GM18861 (cell line): ENCODE measurements around the gene EBF4.

Experiments used
- ATAC-seq: cut with Tn5 transposase; IDR thresholded peaks from one replicate; pipeline ENCODE4 v1.9.1; 2021; ENCODE audit not compliant: unreplicated experiment

Gene EBF4

GRCh38 chr20:2699775-2700413, 7.3 kb downstream of the EBF4 start:
- ATAC-seq = no peak

GRCh38 chr20:2700913-2701620, 8.5 kb downstream of the EBF4 start:
- no peak for ATAC-seq

DNA sequence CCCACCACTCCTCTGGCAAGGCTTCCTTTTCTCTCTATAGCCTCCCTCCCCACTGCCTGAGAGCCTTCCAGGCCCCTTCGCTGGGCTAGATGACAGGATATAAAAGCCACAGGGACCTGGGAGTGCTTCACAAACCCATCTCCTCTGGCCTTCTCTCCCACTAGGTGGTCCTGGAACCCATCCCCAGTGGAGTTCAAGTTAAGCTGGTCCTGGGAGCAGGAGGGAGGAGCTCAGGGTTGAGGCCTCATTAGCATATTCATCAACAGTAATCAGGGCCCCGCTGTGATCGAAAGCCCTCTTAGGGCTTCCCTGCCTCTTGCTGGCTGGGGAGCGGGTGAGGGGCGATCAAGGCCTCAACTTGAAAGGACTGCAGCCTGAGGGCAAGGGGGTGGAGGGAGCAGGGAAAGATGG, 9.1 kb downstream of the EBF4 start:
- ATAC-seq = no peak

GRCh38 chr20:2703716-2704475, 11.3 kb downstream of the EBF4 start:
- ATAC-seq = no peak

- ATAC-seq = no peak
Observed at GRCh38 chr20:2705931-2706645, 13.5 kb downstream of the EBF4 start.

DNA sequence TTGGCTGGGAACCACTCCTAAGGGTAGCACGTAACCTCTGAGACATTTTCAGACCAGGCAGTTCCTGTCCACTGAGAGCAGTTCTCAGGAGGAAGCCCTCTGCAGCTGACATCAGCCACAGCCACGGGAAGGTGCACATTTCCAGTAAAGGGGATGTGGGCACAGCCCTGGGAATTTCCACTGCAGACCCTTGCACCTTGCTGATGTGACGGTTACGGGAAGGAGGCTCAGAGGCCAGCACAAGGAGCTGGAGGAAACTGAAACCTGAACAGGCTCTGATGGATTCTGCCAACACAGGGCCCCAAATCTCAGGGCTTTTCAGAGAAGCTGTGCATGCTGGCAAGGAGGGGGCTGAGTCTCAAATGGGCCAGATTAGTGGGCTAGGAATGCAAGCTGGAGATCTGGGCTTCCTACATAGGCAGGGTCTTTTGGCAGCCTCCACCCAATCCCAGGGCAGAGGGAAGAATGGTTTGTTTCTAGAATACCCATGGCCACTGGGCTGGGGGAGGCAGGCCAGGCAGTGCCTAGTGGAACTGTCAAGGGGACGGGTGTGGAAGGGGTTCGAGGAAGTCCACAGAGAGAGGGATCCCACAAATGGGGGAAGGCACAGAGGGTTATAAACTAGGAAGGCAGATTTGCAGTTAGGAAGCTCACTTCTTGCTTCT, 14.2 kb downstream of the EBF4 start:
- no peak for ATAC-seq

- ATAC-seq = no peak
Observed at GRCh38 chr20:2707353-2708072, 14.9 kb downstream of the EBF4 start.

DNA sequence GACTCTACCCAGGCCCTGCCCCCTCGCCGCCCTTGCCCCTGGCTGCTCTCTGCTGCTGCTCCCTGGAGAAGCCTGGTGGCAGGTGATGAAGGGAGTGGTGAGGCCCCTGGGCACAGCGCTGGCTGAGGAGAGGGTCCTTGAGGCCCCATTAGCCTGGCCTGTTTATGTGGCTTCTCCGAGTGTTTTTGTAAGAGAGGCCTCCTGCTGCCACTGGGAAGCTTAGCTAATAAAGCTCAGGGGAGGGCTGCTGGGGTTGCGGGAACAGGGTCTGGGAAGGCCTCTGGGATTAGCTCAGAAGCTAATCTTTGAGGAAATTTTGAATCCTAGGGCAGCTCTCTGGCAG, 15.5 kb downstream of the EBF4 start:
- no peak for ATAC-seq

DNA sequence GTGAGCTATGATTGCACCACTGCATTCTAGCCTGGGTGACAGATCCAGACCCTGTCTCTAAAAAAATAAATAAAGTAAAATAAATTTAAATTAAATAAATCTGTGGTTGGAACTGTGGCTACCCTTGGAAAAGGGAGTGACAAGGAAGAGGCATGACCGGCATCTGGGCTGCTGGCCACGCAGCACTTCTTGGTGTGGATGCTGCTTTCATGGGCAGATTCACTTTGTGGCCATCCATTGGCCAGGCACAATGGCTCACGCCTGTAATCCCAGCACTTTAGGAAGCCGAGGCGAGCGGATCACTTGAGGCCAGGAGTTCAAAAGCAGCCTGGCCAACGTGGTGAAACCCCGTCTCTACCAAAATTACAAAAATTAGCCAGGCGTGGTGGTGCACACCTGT, 16.1 kb downstream of the EBF4 start:
- no peak for ATAC-seq

DNA sequence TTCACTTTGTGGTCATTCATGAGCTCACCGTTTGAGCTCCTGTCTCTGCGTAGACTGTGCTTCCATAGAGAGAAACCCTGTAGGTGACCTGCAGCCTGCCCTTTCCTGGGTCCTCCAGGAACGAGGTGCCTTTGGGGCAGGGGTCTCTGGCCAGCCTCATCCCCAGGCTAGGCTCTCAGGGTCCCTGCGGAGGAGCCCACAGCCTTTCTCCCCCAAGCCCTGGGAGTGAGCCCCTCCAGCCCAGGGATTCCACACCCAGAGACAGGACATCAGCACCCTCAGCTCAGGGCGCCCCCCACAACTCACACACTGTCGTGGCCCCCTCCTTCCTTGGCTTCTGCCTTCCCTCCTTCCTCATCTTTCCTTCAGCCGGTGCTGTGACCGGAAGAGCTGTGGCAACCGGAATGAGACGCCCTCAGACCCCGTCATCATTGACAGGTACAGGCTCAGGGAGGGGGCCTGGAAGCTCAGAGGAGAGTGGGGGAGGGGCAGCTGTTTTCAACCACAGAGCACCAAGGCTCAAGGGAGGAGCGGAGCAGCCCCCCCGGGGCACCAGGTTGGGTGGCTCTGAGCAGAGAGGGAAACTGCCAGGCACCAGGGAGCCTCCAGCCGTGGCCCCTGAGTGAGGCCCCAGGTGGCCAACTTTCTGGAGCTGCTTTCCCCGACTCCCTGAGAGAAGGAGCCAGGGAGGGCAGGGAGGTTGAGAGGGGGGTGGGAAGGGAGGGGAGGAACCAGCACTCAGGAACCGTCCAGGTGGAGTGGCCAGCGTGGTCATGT, 16.8 kb downstream of the EBF4 start:
- no peak for ATAC-seq

GRCh38 chr20:2713285-2713684, 20.7 kb downstream of the EBF4 start:
- no peak for ATAC-seq

GRCh38 chr20:2729251-2729713, 36.7 kb downstream of the EBF4 start:
- ATAC-seq = no peak

GRCh38 chr20:2729791-2730190, 37.2 kb downstream of the EBF4 start:
- ATAC-seq = no peak

GRCh38 chr20:2734899-2735298, 42.3 kb downstream of the EBF4 start:
- no peak for ATAC-seq

- no peak for ATAC-seq
Observed at GRCh38 chr20:2736441-2736840, 43.9 kb downstream of the EBF4 start.

GRCh38 chr20:2738331-2739041, 45.9 kb downstream of the EBF4 start:
- no peak for ATAC-seq

GRCh38 chr20:2739042-2739398, 46.4 kb downstream of the EBF4 start:
- ATAC-seq = no peak

DNA sequence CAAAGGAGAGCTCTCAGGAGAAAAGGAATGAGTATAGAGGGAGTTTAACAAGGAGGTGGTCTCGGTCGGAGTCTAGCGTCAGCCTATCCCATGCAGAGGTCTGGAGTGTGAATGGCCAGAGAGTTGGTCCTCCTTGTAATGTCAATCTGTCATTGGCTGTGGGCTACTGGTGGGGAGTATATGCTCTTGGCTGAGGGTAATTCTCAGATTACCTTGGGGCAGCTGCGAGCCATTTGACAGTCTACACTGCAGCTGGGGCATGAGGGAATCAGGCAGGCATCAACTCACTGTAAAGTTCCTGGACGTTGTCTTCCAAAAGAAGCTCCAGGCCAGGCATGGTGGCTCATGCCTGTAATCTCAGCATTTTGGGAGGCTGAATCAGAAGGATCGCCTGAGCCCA, 48.1 kb downstream of the EBF4 start:
- no peak for ATAC-seq

- no peak for ATAC-seq
Observed at GRCh38 chr20:2741463-2741862, 48.9 kb downstream of the EBF4 start.
